ENCODE results near the gene DLG1.

- TF ChIP-seq CEBPB (IDR thresholded peaks at IDR 0.05; ENCODE audit: low read depth, low read length) (no peak), USF2 (IDR thresholded peaks at IDR 0.05; ENCODE audit: low read depth, low read length) (no peak), CHD1 (IDR thresholded peaks at IDR 0.05; ENCODE audit: low read depth, low read length) (no peak), POLR2A (IDR thresholded peaks at IDR 0.05; ENCODE audit: low read depth, low read length) (no peak), SMC3 (IDR thresholded peaks at IDR 0.05; ENCODE audit: low read depth, low read length) (no peak), RAD21 (IDR thresholded peaks at IDR 0.05; ENCODE audit: low read length) (no peak), MXI1 (IDR thresholded peaks at IDR 0.05; ENCODE audit: borderline replicate concordance, low read depth, low read length) (no peak), RCOR1 (IDR thresholded peaks at IDR 0.05; ENCODE audit: insufficient replicate concordance, low read length) (no peak), RFX5 (IDR thresholded peaks at IDR 0.05; ENCODE audit: low read depth, low read length) (no peak), MAFK (IDR thresholded peaks at IDR 0.05; ENCODE audit: low read depth, low read length) (no peak), MAZ (IDR thresholded peaks at IDR 0.05; ENCODE audit: borderline replicate concordance, low read depth, low read length) (no peak)
- TF ChIP-seq, protein P1, sequence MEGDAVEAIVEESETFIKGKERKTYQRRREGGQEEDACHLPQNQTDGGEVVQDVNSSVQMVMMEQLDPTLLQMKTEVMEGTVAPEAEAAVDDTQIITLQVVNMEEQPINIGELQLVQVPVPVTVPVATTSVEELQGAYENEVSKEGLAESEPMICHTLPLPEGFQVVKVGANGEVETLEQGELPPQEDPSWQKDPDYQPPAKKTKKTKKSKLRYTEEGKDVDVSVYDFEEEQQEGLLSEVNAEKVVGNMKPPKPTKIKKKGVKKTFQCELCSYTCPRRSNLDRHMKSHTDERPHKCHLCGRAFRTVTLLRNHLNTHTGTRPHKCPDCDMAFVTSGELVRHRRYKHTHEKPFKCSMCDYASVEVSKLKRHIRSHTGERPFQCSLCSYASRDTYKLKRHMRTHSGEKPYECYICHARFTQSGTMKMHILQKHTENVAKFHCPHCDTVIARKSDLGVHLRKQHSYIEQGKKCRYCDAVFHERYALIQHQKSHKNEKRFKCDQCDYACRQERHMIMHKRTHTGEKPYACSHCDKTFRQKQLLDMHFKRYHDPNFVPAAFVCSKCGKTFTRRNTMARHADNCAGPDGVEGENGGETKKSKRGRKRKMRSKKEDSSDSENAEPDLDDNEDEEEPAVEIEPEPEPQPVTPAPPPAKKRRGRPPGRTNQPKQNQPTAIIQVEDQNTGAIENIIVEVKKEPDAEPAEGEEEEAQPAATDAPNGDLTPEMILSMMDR (conservative IDR thresholded peaks at IDR 0.05; ENCODE audit: low read depth, low read length) = no peak
These were observed 42.3 kb downstream of the DLG1 start for GRCh38 chr3:197256104-197256503.

All from IMR-90 (cell line).